Lower leg skin (tissue), 3 donors: ENCODE data around the gene ETNK1.

Experiments
- CTCF ChIP-seq, 3 donors: fragments of 450-650 bp; IDR thresholded peaks; one replicate each; pipeline ENCODE4 v1.5.1; 2016; ENCODE audit warnings: antibody characterized with exemption in 3 of 3, mild to moderate bottlenecking in 3 of 3, moderate library complexity in 2 of 3
- POLR2A ChIP-seq, 2 donors: fragments of 450-650 bp; IDR thresholded peaks; one replicate each; pipeline ENCODE4 v1.6.1; 2016 to 2017; ENCODE audit warnings: antibody characterized with exemption in 2 of 2, mild to moderate bottlenecking in 1 of 2, moderate library complexity in 1 of 2

DNA sequence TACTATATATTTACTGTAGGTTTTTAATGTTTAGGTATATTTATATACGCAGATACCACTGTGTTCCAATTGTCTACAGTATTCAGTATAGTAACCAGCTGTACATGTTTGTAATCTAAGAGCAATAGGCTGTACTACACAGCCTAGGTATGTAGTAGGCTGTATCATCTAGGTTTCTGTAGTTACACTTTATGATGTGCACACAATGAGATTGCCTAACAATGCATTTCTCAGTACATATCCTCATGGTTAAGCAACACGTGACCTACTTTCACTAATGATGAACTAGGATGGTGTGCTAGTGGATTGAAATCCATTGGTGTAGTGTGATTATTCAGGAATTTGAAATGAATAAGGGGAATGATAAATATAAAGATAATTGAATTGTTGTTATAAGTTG lies 77.7 kb downstream of the ETNK1 start:
- no peak for TF ChIP-seq POLR2A (IDR thresholded peaks at IDR 0.05)
- TF ChIP-seq CTCF (IDR thresholded peaks at IDR 0.05) = no peak
